ENCODE measurements around the gene GNA12.

The GNA12 gene, protein sequence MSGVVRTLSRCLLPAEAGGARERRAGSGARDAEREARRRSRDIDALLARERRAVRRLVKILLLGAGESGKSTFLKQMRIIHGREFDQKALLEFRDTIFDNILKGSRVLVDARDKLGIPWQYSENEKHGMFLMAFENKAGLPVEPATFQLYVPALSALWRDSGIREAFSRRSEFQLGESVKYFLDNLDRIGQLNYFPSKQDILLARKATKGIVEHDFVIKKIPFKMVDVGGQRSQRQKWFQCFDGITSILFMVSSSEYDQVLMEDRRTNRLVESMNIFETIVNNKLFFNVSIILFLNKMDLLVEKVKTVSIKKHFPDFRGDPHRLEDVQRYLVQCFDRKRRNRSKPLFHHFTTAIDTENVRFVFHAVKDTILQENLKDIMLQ

DNA sequence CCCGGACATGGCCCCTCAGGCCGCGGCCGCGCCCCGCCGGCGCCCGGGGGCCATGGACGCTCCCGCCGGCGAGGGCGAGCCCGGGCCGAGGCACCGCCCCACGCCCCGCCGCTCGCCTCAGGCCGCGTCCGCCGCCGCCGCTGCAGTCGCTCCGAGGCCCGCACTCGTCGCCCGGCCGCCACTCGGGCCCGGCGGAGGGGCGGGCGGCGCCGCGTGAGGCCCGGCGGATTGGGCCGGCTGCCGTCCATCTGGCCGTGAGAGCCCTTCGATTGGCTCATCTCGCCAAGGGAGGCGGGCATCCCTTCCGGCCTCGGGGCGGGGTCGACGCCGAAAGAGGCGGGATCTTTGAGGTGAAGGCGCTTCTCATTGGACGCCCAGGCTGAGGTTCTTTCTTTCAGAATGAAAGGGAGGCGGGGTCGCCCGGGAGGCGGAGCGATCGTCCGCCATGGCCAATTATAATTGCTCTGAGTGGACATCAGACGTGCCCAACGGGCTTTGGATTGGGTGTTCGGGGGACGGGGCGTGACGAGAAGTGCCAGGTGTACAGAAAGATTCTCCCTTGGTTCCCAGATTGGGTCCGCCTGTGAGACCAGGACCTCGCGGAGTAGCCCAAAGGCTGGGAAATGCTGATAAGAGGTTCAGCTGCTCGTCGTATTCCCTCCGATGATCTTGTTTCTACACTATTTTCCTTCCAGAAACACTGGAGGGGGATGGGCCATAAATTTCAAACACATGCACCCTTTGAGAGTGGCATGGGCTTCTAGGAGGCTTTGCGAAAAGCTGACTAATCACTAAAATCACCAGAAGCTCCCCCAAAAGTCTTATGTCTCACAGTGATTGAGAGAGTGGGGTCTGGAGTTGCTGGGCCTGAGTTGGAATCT lies at the start of gene GNA12:
Gene GNA12 (minus strand): TSS at position 156 of the 881 bp plus-strand sequence. CDS start 147 bp downstream, at position 9.
- peak; percentile 98 to 99 for DNase-seq

DNA sequence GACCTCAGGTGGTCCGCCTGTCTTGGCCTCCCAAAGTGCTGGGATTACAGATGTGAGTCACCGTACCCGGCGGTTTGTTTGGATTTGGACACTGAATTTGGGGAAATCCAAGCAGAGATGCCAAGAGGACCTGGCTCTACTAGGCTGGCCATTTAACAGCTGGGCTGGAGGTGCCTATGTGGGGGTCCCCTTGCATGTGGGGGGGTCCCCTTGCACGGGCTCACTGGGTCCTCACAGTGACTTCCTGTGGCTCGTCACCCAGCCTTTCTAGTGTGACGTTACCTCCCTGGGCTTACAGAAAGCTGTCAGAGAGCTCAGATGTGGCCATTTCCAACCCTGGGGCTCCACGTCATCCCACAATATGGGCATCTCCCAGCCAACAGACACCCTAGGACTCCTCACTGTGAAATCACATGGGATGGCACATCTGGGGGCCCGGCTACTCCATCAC lies 49.3 kb upstream of the GNA12 start:
- peak in 1 of 2 donors; percentile 11 for DNase-seq

DNA sequence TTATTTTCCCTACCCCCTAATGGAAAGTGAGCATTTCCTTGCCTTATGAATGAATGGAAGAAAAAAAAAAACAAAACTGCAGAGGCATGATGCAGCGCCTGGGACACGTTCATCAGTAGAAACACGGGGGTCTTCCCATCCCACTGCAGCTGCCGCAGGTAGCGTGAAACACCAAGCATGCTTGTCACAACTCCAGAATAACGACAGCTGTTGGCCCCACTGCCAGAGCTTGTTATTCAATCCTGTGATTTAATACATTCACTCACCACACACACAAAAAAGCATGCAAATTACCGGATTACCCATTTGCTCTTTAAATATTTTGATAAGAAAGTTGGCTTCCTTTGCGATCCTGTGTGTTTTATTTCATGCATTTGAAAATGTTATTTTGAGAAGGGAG lies 48.4 kb upstream of the GNA12 start:
- DNase-seq: no peak

DNA sequence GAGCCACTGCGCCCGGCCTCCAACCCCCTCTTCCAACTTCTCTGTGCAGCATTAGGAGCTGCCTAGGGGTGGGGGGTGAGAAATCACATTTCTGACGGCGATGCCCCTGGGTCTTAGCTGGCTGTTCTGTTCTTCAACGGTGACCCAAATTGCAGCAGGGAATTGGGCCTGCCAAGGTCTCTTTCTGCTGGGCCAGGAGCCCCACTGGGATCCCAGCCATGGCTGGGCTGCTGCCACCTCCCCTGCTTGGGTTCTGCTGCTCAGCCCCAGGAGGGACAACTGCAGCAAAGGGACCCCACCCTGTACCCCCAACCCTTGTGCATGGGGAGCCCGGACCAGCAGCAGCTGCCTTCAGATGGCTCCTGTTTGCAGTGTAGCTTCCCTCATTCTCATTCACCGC lies 43.7 kb upstream of the GNA12 start:
- no peak for DNase-seq

DNA sequence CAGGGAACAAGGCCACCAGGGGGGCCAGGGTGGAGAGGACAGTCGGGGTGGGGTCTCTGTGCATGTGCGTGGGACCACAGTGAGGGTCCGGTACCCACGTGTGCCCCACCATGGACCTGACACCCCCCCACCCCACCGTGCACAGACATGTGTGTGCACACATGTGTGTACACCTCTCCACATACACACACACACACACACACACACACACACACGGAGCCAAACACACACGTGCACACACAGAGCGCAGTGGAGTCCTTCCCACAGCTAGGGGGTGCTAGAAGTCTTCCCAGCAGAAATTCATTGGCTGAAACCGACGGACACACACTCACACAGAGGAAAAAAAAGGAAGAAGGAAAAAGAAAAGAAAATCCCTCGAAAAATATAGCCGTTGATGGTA lies 42.8 kb upstream of the GNA12 start:
- DNase-seq: peak; percentile 64 to 78

DNA sequence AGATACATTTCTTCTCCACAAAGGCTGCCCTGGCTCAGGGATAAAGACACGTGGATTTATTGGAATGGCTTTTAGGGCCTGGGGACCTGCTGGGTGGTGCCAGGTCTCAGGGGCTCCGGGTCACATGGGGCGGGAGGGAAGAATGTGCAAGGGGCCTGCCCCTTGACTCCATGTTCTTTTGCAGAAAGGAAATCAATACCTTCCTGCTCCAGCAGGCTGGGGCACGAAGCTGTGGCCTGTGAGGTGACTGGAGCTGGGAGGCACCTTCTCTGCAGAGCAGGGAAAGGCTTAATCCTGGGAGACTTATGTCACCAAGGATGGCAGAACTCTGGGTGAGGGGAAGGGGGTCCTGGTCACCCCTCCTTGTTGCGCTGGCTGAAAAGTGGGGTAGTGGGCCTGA lies 42.3 kb upstream of the GNA12 start:
- no peak for DNase-seq

DNA sequence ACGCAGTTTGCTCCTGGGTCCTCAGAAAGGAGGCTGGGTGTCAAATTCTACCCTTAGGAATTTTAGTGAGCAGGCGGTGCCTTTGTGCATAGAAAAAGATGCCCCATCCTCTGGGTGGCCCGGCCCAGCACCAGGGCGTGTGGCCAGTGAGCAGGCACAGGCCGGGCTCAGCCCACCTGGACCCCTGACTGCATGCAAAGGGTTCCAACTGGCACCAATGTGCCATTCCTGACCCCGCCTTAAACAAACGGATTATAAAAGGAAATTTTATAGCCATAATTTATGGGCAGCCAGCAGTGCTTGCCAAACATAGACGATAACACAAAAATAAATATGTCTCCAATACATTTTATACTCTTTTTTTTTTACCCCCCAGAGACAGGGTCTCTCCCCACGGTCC lies 40.1 kb upstream of the GNA12 start:
- no peak for DNase-seq

DNA sequence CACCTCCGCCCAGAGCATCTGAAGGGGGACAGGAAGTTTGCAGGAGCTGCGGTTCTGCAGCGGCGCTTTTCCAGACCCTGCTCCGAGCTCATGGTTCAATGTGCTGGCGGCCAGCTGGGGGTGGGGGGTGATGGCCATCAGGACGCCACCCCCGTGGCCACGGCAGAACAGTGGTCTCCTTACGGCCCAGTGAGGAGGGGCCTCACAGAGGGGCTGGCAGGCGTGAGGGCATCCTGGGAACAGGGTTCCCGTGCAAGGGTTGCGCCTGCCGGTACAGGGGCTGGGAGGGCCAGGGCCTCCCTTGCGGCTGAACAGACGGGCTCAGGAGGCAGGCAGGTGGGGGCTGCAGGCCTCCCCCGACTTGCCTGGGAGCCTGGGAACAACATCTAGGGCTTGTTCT lies 39.0 kb upstream of the GNA12 start:
- no peak for DNase-seq

DNA sequence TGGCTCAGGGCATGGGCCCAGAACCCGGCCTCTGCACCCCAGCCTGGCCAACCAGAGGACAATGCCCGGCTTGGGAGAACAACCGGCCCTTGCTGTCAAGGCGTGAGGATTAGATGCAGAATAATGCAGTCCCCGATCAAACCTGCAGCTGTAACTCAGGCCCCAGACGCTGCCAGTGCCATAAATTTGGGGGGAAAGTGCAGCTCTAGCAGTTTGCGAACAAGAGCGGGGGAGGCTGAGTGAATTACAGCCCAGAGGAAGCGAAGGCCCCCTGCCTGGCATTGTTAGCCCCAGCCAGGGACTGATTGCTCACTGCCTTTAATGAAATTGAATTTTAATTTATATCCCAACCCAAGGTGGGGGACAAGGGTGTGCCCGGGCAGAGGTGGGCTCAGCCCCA lies 38.0 kb upstream of the GNA12 start:
- no peak for DNase-seq

DNA sequence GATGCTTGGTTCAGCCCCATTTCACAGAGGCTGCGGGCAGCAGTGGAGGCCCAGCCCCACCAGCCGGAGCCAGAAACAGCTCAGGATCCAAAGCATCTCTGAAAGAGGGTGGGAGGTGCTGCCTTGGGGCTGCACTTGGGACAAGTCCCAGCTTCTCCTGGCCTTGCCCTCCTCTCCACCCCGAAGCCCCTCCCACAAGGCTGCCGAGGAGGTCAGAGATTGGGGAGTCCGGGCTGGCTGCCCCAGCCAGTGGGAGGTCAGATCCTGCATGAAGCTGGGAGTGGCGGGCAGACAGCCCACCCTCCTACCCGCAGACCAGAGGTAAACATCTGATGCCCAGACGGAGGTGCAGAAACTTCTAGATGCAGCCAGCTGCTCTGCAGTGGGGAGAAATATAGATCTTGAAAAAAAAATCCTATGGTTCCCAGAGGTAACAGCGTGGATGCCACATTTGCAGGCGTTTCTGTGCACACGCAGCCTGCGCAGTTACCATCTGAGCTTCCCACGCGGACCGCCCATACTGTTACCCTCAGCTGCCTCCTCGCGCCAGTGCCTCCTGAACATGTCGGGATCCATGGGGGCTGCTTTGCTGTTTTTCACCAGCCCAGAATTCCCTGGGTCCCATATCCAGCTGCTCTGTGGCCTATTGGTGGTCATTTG lies 36.9 kb upstream of the GNA12 start:
- no peak for DNase-seq

DNA sequence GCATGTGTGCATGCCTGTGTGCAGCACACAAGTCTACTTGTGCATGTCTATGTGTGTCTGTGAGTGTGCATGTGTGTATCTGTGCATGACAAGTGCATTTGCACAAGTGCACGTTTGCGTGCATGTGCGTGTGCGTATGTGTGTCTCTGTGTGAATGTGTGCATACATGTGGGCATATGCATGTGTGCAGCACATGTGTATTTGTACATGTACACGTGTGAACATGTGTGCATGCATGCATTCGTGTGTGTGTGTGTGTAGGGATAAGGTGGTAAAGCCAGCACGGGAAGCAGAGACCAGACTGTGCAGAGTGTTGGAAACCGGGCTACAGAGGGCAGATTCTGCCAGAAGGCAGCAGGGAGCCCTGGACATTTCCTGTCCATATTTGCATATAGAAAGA lies 35.9 kb upstream of the GNA12 start:
- no peak for DNase-seq

DNA sequence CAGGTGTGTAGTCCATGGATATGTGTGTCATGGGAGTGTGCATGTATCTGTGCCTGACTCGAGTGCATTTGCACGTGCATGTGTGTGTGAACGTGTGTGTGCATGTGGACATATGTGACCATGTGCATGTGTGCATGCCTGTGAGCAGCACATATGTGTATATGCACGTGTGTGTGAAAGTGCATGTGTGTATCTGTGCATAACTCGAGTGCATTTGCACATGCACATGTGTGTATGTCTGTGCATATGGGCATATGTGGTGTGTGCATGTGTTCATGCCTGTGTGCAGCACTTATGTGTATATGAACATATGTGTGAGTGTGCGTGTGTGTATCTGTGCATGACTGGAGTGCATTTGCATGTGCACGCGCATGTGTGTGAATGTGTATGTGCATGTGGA lies 35.2 kb upstream of the GNA12 start:
- no peak for DNase-seq

DNA sequence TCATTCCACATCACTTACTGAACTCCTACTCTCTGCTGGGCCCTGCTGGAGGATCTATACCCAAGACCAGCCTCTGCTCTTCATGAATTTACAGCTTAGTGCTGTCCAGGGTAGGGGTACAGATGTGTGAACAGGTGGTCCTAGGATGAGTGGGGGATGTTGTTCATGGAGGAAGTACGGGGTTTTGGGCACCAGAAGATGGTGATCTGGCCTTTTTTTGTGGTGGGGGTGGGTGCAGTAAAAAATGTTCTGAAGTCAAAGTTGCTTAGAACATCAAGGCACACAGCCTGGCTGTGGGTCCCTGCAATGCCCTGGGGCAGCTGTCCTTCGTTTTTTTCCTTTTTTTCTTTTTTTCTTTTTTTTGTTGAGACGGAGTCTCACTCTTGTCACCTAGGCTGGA lies 34.2 kb upstream of the GNA12 start:
- no peak for DNase-seq

DNA sequence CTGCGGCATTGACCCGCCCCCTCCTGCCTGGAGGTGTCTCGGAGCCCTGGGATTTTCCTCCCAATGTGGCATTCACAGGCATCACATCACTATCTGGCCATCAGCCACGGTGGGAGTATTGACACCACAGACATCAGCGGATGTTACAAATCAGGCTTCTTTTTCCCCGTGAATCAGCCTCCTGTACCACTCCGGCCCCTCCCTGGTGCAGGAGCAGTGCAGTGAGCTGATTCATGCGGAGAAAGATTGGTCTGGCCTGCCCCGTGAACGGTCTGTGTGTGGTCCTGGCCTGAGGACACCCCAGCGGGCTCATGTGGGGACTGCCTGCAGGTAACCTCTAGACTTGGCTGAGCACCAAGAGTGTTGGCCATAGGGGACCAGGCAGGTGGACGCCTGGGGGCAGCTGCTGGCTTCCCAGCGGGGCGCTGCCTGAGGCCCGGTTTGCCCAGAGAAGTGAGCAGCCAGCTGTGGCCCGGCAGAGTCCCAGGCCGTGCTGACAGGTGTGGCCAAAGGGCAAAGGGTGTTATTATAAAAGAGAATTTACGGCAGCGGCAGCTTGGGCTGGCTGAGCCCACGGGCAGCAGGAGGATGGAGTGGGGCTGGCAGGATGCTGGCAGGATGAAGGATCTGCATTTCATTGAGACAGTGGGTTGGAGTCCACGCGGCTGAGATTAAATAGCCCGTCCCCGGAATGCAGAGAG lies 32.1 kb upstream of the GNA12 start:
- no peak for DNase-seq

DNA sequence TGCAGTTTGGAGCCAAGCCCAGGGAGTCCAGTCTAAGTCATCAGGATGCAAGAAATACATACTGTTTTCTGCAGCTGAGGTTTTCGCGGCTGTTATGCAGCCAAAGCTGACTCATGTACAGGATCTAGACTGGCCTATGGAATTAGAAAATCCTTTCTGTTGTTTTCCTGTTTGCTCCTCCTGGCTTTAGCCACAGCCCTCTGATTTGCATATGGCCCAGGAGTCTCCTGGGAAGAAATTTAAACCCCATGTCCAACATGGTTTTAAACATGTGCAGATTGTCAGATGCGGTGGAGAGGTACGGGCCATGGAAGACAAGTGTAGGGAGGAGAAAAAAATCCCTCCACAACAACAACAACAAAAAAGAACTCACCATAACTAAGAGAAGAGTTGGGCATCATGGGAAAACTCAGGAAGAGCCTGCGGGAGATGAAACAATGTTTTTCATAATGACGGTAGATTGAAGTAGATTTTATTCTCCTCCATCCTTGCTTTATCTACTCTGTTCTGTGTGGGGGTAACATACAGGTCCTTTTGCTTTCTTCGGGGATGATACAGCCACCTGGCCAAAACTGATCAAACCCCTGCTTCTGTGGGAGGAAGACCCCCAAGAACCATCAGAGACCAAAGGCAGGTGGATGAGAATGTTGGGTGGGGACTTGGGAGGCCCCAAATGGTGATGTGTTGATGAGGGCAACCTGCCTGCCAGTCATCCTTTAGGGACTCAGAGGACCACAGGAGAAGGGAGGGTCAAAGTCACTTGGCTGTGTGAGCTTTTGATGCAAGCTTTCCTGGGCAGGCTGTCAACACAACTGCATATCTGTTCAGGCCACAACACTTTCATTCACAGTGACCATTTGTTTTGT lies 29.8 kb upstream of the GNA12 start:
- DNase-seq: no peak

DNA sequence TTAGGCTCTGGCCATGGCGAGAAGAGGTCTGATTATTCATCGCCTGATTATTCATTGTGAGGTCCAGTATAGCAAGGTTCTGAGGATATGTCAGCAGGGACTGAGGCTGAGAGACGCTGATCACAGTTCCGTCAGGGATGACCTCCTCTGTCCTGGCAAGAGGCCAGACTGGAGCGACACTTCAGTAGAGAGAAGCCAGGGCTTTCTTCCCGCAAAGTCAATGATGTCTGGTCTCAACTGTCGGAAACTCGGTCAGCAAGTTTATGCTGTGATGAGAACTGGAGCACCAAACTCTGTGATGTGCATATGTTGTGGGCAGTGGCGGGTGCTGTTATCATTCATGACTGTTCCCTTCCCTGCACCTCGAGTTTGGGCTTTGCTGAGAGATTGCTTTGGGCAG lies 29.0 kb upstream of the GNA12 start:
- no peak for DNase-seq

DNA sequence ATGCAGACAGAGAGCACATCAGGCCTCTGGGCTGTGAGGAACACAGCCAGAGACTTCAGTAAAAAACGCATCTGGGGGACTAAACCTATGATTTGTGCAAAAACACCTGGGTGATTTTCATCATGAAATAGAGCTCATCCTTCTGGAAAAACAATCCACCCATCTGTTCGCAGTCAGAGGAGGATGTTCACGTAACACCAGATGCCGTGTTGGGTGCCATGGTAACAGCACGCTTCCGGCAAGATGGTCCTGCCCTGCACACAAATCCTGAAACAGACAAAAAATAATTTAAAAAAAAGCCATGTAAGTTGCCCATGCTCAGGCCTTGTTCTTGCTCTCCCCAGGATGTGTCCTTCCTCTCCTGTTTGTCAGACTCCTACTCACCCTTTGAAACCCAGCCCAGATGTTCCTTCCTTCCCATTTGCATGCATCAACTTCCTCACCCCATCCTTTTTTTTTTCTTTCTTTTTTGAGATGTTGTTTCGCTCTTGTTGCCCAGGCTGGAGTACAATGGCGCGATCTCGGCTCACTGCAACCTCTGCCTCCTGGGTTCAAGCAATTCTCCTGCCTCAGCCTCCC lies 28.3 kb upstream of the GNA12 start:
- no peak for DNase-seq

DNA sequence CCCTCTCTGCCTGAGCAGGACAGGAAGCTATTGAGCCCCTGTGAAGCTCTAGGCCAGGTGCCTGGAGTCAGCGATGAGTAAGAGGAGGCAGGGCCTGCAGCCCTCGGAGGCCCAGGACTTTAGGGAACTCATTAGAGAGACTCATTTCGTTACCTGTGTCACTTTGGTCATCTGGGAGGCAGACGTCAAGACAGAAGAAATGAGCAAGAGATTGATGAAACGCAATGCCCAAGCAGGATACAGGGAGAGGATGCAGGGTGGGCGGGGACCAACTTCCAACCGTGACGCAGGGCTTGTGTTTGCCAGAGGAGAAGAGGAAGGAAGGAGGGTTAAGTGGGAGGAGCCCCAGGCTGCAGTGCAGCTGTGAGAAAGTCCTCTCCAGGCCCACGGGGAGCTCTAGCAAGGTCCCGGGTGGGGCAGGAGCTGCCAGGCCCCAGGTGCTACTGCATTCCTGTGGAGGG lies 26.4 kb upstream of the GNA12 start:
- peak; percentile 54 to 57 for DNase-seq

DNA sequence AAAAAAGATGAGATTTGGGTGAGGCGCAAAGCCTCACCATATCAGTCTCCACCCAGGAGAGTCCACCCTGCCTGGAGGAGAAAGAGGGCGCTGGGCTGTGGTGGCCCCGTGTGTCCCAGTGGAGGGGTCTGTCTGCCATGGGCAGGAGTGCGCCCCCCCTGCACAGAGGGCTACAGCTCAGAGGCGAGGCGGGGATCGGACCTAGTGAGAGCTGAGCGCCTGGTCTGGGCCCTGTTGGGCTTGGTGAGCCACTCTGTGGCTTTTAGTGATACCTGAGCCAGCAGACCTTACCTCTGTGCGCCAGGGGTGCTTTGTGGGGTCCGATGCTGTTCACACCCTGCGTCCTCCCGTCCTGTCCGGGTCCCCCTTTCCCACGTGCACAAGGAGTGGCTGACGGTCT lies 25.9 kb upstream of the GNA12 start:
- DNase-seq: no peak

DNA sequence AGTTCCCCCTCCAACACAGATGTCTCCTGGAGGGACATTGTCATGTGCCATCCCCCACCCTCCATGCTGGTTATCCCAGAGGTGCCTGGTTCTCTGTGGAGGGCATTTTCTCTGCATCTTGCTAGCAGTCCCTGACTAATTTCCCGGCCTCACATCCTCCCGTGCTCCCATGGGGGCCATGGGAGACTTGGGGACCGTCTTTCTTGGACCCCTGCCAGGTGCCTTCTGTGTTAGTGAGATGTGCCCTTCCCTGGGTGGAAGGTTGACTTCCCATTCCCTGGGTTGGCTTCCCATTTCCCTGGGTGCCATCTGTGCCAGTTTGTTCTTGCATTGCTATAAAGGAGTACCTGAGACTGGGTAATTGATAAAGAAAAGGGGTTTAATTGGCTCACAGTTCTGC lies 22.5 kb upstream of the GNA12 start:
- no peak for DNase-seq

DNA sequence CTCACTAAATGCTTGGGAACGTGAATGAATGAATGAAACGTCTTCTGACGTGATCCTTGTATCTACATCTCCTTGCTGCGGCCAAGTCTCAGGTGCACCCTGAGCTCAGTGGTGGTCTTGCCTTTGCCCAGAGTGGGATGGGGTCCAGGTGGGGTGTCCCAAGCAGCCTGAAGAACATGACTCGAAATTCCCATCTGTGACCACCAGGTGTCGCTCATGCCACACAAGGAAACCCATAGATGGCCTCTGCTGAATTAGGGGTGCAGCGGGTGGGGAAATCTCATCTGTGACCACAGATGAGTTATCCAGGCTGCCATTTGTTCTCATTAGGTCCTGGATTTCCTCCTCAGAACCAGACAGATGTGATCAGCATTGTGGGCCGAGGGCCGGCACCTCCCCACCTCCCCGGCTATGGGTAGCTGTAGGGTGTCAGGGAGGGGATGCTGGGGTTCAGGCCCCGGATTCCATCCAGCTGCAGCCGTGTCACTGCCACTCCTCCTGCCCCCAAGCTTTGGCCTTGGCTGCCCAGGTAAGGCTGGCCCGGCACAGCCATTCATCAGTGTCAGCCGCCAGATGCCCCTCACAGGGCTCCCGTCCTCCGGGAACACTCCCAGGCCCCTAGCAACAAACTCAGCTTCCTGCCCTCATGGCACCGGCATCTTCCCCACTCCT lies 21.0 kb upstream of the GNA12 start:
- DNase-seq: peak; percentile 70 to 78
